CD4-positive, alpha-beta memory T cell (primary cell): ENCODE results near the gene FAM168B. TPM values are rescaled to one million over a fixed set of nuclear protein-coding genes. Genes with fewer than 3 reads are reported as not detected.

Experiments
- CTCF ChIA-PET: fragments of 350-600 bp; sonication (Branson Sonifier 250); formaldehyde crosslinking; loops from one replicate; lab custom pipeline; 2021; ENCODE audit warnings: inconsistent platforms; ENCODE audit not compliant: partially characterized antibody; lab: Charles Lee
- POLR2A ChIA-PET: fragments of 350-600 bp; sonication (Branson Sonifier 250); formaldehyde crosslinking; loops from one replicate; lab custom pipeline; 2021; ENCODE audit not compliant: partially characterized antibody; lab: Charles Lee
- DNase-seq, 5 donors: peaks; one replicate each; pipeline versions ENCODE4 v3.0.0 to v3.0.0-alpha.2; 2020 to 2022; ENCODE audit warnings: mixed read lengths in 1 of 5
- H3K27ac ChIP-seq: one replicate; pipeline ENCODE4 v1.7.0; 2013; ENCODE audit warnings: low read depth, low read length
- H3K27me3 ChIP-seq: 2 replicates; pipeline ENCODE4 v1.7.0; 2013; ENCODE audit warnings: mild to moderate bottlenecking, low read length, moderate library complexity; ENCODE audit not compliant: insufficient read depth
- H3K36me3 ChIP-seq: 2 replicates; pipeline ENCODE4 v1.7.0; 2013; ENCODE audit warnings: mild to moderate bottlenecking, low read length, moderate library complexity; ENCODE audit not compliant: insufficient read depth
- H3K4me1 ChIP-seq: 2 replicates; pipeline ENCODE4 v1.7.0; 2013; ENCODE audit warnings: mild to moderate bottlenecking, low read length, moderate library complexity; ENCODE audit not compliant: insufficient read depth
- H3K4me3 ChIP-seq, 2 donors: one replicate each; pipeline ENCODE4 v1.7.0; 2013; ENCODE audit warnings: low read length in 2 of 2, mild to moderate bottlenecking in 1 of 2
- H3K9me3 ChIP-seq, 2 donors: one replicate each; pipeline ENCODE4 v1.7.0; 2013; ENCODE audit warnings: low read length in 2 of 2, control low read depth in 1 of 2; ENCODE audit not compliant: control insufficient read depth in 1 of 2
- H3K27ac Mint-ChIP-seq, 7 donors: one replicate each; pipeline ENCODE4 v1.8.0; 2020 to 2021; ENCODE audit warnings: mixed read lengths in 7 of 7, mild to moderate bottlenecking in 6 of 7, inconsistent platforms in 3 of 7, moderate library complexity in 3 of 7
- H3K27me3 Mint-ChIP-seq, 2 donors: one replicate each; pipeline ENCODE4 v1.8.0; 2020 to 2021; ENCODE audit warnings: mixed read lengths in 2 of 2
- H3K36me3 Mint-ChIP-seq, 2 donors: one replicate each; pipeline ENCODE4 v1.8.0; 2020 to 2021; ENCODE audit warnings: mixed read lengths in 2 of 2, inconsistent platforms in 1 of 2, mild to moderate bottlenecking in 1 of 2
- H3K4me1 Mint-ChIP-seq, 4 donors: one replicate each; pipeline ENCODE4 v1.8.0; 2020 to 2021; ENCODE audit warnings: mixed read lengths in 4 of 4, mild to moderate bottlenecking in 1 of 4
- H3K4me3 Mint-ChIP-seq, 8 donors: one replicate each; pipeline ENCODE4 v1.8.0; 2020 to 2021; ENCODE audit warnings: mixed read lengths in 8 of 8, mild to moderate bottlenecking in 7 of 8, moderate library complexity in 6 of 8, inconsistent platforms in 3 of 8
- H3K9me3 Mint-ChIP-seq, 8 donors: one replicate each; pipeline ENCODE4 v1.8.0; 2020 to 2021; ENCODE audit warnings: mixed read lengths in 8 of 8, mild to moderate bottlenecking in 5 of 8, inconsistent platforms in 3 of 8, moderate library complexity in 1 of 8
- intact Hi-C: fragments of 100-400 bp; cut with micrococcal nuclease; formaldehyde crosslinking; loops from one replicate; pipeline ENCODE4 v1.15.1; 2023
- polyA plus RNA-seq, 2 donors: library from polyadenylated mRNA; unstranded; fragments of 300-500 nt; fragmentation: Illumina TruSeq; gene quantifications; one replicate each; pipeline ENCODE4 v1.2.3, GENCODE V29; 2021
- total RNA-seq, 2 experiments: library from RNA; stranded (reverse); gene quantifications; one replicate each; pipeline ENCODE4 v1.2.3, GENCODE V29; 2021

The FAM168B gene
- total and polyA plus RNA-seq, 4 experiments from 2014 or later, result 17.4 to 81.0 (median 58.3) TPM

GRCh38 chr2:131126436-131126835 lies 33.2 kb upstream of the FAM168B start:
- H3K36me3 Mint-ChIP-seq, result peaks cover 70 to 84% of the 10 kb centered on the region in 2 donors
- H3K4me1 ChIP-seq, result no peaks in the 10 kb centered on the region
- POLR2A ChIA-PET, result no interaction called here
- peaks cover 4 to 11% (median 6%) of the 10 kb centered on the region in 4 donors for H3K4me1 Mint-ChIP-seq
- intact Hi-C loops, result no loop called here
- H3K4me3 ChIP-seq, result no peak overlapping the region
- no peaks in the 10 kb centered on the region for H3K9me3 Mint-ChIP-seq
- H3K27ac ChIP-seq, result no peak overlapping the region
- H3K27ac Mint-ChIP-seq, result no peak overlapping the region
- no peaks in the 10 kb centered on the region for H3K9me3 ChIP-seq
- CTCF ChIA-PET, result no interaction called here
- no peak for DNase-seq
- H3K27me3 Mint-ChIP-seq, result no peaks in the 10 kb centered on the region
- no peaks in the 10 kb centered on the region for H3K27me3 ChIP-seq
- peaks cover 57% of the 10 kb centered on the region for H3K36me3 ChIP-seq
- no peak overlapping the region for H3K4me3 Mint-ChIP-seq

GRCh38 chr2:131125195-131125757 lies 32.0 kb upstream of the FAM168B start:
- peaks cover 55% of the 10 kb centered on the region for H3K36me3 ChIP-seq
- H3K4me3 Mint-ChIP-seq, result no peak overlapping the region
- H3K27ac ChIP-seq, result no peak overlapping the region
- H3K27me3 ChIP-seq, result no peaks in the 10 kb centered on the region
- H3K27ac Mint-ChIP-seq, result peak overlapping the region in 1 of 7 donors; percentile 69
- CTCF ChIA-PET, result interaction anchor here (1.1 kb wide), 1 partner anchor 9 kb away, joined by 3 read pairs; no protein-coding TSS in a partner anchor
- no peaks in the 10 kb centered on the region for H3K27me3 Mint-ChIP-seq
- intact Hi-C loops, result no loop called here
- H3K4me3 ChIP-seq, result no peak overlapping the region
- no peaks in the 10 kb centered on the region for H3K4me1 ChIP-seq
- no peaks in the 10 kb centered on the region for H3K9me3 Mint-ChIP-seq
- POLR2A ChIA-PET, result no interaction called here
- no peaks in the 10 kb centered on the region for H3K9me3 ChIP-seq
- peaks cover 5 to 14% (median 12%) of the 10 kb centered on the region in 4 donors for H3K4me1 Mint-ChIP-seq
- H3K36me3 Mint-ChIP-seq, result peaks cover 63 to 83% of the 10 kb centered on the region in 2 donors
- DNase-seq, result no peak

- Histone ChIP-seq H3K27me3 (no peaks in the 10 kb centered on the region), H3K9me3 (no peaks in the 10 kb centered on the region), H3K4me3 (no peak overlapping the region), H3K4me1 (no peaks in the 10 kb centered on the region), H3K27ac (no peak overlapping the region), H3K36me3 (peaks cover 39% of the 10 kb centered on the region)
- POLR2A ChIA-PET, result no interaction called here
- Mint-ChIP-seq H3K27me3 (no peaks in the 10 kb centered on the region), H3K4me1 (peaks cover 10 to 25% (median 20%) of the 10 kb centered on the region in 4 donors), H3K27ac (no peak overlapping the region), H3K9me3 (no peaks in the 10 kb centered on the region), H3K36me3 (peaks cover 43 to 69% of the 10 kb centered on the region in 2 donors), H3K4me3 (no peak overlapping the region)
- DNase-seq, result no peak
- intact Hi-C loops, result no loop called here
- CTCF ChIA-PET, result no interaction called here
Measured at GRCh38 chr2:131123192-131123591, 29.9 kb upstream of the FAM168B start.

- Mint-ChIP-seq H3K9me3 (no peaks in the 10 kb centered on the region), H3K4me1 (peaks cover 15 to 29% (median 24%) of the 10 kb centered on the region in 4 donors), H3K36me3 (peaks cover 38 to 65% of the 10 kb centered on the region in 2 donors), H3K27me3 (no peaks in the 10 kb centered on the region), H3K4me3 (no peak overlapping the region), H3K27ac (peak overlapping the region in 1 of 7 donors; percentile 23)
- intact Hi-C loops, result no loop called here
- no peak overlapping the region for H3K4me3 ChIP-seq
- no peak overlapping the region for H3K27ac ChIP-seq
- POLR2A ChIA-PET, result no interaction called here
- CTCF ChIA-PET, result no interaction called here
- DNase-seq, result no peak
- H3K27me3 ChIP-seq, result no peaks in the 10 kb centered on the region
- peaks cover 32% of the 10 kb centered on the region for H3K36me3 ChIP-seq
- no peaks in the 10 kb centered on the region for H3K9me3 ChIP-seq
- no peaks in the 10 kb centered on the region for H3K4me1 ChIP-seq
Measured at GRCh38 chr2:131122496-131122895, 29.2 kb upstream of the FAM168B start.

- ChIA-PET POLR2A (no interaction called here), CTCF (no interaction called here)
- no peak overlapping the region for H3K4me3 ChIP-seq
- Mint-ChIP-seq H3K27me3 (no peaks in the 10 kb centered on the region), H3K36me3 (peaks cover 31 to 56% of the 10 kb centered on the region in 2 donors), H3K9me3 (no peaks in the 10 kb centered on the region), H3K4me3 (no peak overlapping the region), H3K27ac (no peak overlapping the region), H3K4me1 (peaks cover 17 to 32% (median 26%) of the 10 kb centered on the region in 4 donors)
- no peaks in the 10 kb centered on the region for H3K27me3 ChIP-seq
- H3K4me1 ChIP-seq, result peaks cover 6% of the 10 kb centered on the region
- intact Hi-C loops, result no loop called here
- DNase-seq, result no peak
- H3K36me3 ChIP-seq, result peaks cover 24% of the 10 kb centered on the region
- H3K9me3 ChIP-seq, result no peaks in the 10 kb centered on the region
- no peak overlapping the region for H3K27ac ChIP-seq
Measured at GRCh38 chr2:131121464-131121863, 28.2 kb upstream of the FAM168B start.

DNA sequence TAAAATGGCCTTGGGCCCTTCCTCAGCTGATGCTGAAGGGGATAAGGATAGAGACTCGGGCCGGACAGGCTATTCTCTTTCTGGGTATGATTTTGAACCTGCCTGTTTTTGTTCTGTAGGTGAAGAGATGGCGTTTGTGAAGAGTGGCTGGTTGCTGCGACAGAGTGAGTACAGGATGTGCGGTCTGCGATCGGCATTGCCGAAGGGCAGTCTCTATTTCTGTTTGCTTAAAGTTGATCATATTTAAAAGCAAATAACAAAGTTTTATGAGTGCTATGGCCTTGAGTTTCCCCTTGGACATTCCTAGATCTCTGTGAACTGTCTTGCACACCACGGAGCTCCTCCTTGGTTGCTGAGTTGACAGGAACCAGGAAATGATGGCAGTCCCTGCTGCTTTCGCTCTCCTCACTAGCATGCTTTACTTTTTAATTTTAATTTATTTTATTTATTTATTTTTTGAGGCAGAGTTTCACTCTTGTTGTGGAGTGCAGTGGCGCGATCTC lies 27.6 kb upstream of the FAM168B start:
- no peak overlapping the region for H3K4me3 Mint-ChIP-seq
- peaks cover 35 to 57% of the 10 kb centered on the region in 2 donors for H3K36me3 Mint-ChIP-seq
- Histone ChIP-seq H3K4me3 (no peak overlapping the region), H3K4me1 (peaks cover 10% of the 10 kb centered on the region), H3K27ac (no peak overlapping the region), H3K36me3 (peaks cover 24% of the 10 kb centered on the region), H3K9me3 (no peaks in the 10 kb centered on the region), H3K27me3 (no peaks in the 10 kb centered on the region)
- H3K27ac Mint-ChIP-seq, result peak overlapping the region in 2 of 7 donors; percentile 68 to 73
- H3K9me3 Mint-ChIP-seq, result no peaks in the 10 kb centered on the region
- CTCF ChIA-PET, result no interaction called here
- H3K27me3 Mint-ChIP-seq, result no peaks in the 10 kb centered on the region
- no peak for DNase-seq
- intact Hi-C loops, result no loop called here
- POLR2A ChIA-PET, result no interaction called here
- H3K4me1 Mint-ChIP-seq, result peaks cover 22 to 38% (median 32%) of the 10 kb centered on the region in 4 donors

- Histone ChIP-seq H3K4me1 (peaks cover 47% of the 10 kb centered on the region), H3K27ac (no peak overlapping the region), H3K36me3 (peaks cover 7% of the 10 kb centered on the region), H3K27me3 (no peaks in the 10 kb centered on the region), H3K4me3 (no peak overlapping the region), H3K9me3 (no peaks in the 10 kb centered on the region)
- Mint-ChIP-seq H3K4me3 (peak overlapping the region in 1 of 8 donors; percentile 32), H3K36me3 (peaks cover 25 to 36% of the 10 kb centered on the region in 2 donors), H3K4me1 (peaks cover 40 to 76% (median 63%) of the 10 kb centered on the region in 4 donors), H3K27me3 (no peaks in the 10 kb centered on the region), H3K9me3 (no peaks in the 10 kb centered on the region), H3K27ac (peak overlapping the region in 5 of 7 donors; percentile 1 to 42 (median 7))
- ChIA-PET POLR2A (no interaction called here), CTCF (interaction anchor here (0.7 to 1.8 kb wide), 2 partner anchors 9 to 85 kb away, joined by 3 read pairs; no protein-coding TSS in a partner anchor)
- intact Hi-C loops, result no loop called here
- DNase-seq, result no peak
Measured at GRCh38 chr2:131115752-131116151, 22.5 kb upstream of the FAM168B start.
